NCI-H2227 treated with DMSO at 0.1 percent for 48 hours (cell line): ENCODE results near the gene PKP1.

Experiments used
- DNase-seq: peaks from one replicate; lab custom pipeline; 2025; lab: John Stamatoyannopoulos, UW

PKP1 gene

DNA sequence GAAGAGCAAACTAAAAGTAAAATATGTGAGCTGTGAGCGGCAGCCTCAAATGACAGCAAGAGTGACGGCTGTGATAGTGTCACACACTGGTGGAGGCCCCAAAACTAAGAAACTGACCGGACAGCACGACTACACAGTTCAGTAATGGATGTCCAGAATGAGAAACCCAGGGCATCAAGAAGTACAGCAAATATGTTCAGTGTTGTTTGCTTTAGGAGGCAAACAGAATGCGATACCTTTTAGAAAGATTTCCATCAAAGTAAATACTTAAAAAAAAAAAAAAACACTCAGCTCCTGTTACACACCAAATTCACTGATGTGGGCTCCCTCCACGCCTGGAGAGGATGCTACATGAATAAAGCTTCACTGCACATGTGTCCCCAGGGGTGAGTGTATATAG is 1.1 kb upstream of the PKP1 start:
- no peak for DNase-seq

DNA sequence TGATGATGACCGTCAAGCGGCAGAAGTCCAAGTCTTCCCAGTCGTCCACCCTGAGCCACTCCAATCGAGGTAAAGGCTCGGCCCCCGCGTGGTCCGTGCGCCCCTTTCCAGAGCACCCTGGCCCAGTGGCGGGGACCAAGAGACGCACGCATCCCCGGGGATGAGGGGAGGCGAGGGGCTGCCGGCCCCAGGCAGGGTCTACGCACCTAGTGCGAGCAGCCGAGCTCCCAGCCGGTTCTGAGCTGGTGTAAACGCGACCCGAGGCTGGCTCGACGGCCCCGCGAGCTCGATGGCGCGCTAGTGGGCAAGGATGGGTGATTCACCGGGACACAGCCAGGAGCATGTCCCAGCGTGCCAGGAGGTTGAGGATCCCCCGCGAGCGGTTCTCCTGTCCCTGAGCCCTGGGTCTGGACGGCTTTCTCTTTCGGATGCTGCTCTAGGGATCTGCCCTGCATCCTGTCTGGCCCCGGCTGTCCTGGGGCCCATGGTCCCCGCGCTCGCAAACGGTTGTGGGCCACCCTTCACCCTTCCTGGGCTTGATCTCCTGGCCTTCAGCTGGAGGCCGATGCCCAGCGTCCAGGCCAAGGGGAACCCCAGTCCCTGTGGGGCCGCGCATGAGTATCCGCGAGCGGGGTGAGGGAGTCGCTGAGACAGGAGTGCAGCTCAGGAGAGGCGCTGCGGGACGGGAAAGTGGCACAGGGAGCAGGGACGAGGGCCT is 689 bp downstream of the PKP1 start:
- DNase-seq, result no peak

DNA sequence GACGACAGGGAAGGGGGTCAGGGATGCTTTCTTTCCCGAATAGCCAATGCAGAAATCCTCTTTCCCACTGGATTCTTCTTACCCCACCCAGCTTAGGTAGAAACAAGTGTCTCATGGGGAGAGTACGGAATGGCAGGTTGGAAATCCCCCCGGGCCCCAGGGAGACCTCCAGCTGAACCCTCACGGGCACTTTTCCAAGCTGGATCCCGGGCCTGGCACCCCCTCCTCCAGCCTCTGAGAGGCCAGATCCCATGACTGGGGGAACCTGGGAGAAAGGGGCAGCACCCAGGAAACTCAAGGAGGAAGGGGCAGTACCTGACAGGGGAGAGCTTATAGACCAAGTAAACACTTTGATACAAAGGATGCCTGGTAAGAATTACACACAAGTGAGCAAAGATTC is 1.3 kb downstream of the PKP1 start:
- no peak for DNase-seq

DNA sequence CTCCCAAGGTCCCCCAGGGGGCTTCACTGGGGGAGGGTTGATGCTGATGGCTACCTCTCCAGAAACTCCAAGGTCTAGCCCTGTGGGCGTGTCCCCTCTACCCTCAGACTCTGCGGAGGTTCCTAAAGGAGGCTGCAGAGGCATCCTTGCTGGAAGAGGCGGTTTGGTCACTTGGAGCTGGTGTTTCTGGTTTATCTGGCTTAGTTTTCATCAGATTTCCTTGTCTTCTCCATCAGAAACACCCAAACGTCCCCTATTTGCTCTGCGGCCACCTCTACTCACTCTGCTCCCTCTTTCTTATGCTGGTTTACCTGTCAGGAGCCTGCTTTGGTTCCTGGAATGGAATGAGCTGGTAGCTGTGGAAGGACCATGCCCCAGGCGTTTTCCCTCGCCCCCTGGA is 2.5 kb downstream of the PKP1 start:
- DNase-seq, result no peak

DNA sequence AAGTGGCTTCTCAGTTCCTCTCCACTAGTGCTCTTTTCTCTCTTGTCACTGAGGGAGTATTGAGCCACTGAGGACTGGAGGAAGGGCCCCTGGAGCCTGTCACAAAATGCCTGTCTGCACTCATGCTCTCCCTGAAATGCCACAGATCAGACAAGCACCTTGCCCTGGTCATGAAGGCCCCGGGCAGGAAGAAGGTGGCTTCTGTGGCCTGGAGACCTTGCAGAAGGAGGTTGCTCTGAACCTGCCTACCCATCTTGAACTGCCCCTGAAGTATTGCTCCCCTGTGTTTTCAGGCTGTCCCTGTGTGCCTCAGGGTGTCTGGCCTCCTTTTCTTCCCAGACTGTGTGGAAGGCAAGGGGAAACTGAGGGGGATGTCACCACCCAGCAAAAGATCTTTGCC is 3.1 kb downstream of the PKP1 start:
- no peak for DNase-seq

DNA sequence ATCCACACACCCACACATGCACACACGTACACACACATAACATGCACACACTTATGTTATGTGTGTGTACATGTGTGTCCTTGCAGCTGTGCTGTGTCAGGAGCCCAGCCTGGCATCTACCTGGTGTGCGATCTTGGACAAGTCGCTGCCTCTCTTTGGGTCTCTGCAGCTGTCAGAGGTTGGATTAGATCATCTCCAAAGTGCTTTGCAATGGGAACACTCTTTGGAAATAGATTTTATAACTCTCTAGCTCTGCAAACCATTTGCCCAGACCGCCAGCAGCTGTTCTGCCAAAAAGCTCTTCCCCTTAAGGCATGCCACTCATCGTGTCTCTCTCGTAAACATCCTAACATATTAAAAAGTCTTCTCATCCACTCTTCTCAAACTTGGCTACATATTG is 4.7 kb downstream of the PKP1 start:
- no peak for DNase-seq

DNA sequence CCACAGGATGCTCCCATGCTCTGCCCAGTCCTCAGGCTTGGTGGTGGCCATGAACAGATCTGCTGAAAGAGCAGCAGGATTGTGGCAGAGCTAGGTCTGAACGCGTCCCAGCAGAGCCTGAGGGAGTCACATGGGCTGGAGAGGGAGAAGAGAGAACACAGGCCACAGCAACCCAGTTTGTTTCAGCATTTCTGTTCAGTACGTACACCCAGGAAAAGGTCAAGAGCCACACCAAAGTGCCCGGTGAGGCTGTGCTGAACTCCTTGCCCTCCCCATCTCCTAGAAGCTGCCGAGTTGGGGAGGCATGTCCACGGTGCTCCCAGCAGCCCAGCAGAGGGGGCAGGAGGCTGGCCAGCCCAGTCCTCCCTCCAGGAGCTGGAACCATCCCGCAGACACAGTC is 5.5 kb downstream of the PKP1 start:
- DNase-seq, result no peak

DNA sequence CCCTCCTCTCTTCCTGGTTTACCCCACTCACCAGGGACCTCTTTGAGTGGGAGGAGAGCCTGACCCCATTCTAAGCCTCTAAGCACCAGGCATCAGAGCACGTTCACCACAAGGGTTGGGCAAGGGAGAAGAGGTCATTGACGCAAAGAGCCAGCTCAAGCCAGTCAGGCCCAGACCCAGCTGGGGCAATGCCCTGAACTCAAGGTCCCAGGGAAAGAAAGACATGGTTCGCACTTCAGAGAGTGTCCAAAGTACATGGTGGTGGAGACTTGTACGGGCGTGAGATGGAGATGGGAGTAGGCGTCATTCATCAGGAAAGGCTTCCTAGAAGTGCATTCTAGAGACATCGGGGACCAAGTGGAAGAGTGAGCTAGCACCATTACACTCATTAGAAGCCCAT is 7.2 kb downstream of the PKP1 start:
- no peak for DNase-seq

DNA sequence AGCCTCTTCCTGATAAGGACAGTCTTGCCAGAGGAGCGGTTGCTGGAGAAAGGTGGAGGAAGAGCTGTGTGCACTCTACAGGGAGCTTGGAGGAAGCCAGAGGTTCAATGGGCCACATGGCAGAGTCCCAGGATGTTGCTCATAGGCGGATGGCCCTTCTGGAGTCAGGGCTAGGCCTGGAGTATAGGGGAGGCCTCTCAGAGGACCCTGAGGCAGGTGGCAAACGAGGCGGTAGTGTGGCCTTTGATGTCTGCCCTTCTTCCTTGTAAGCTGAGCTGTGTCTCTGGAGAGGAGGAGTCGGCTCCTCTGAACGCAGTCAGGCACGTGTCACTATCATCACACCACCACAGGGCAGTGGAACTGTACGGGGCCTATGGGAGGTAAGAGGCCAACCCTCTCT is 8.6 kb downstream of the PKP1 start:
- DNase-seq, result no peak

DNA sequence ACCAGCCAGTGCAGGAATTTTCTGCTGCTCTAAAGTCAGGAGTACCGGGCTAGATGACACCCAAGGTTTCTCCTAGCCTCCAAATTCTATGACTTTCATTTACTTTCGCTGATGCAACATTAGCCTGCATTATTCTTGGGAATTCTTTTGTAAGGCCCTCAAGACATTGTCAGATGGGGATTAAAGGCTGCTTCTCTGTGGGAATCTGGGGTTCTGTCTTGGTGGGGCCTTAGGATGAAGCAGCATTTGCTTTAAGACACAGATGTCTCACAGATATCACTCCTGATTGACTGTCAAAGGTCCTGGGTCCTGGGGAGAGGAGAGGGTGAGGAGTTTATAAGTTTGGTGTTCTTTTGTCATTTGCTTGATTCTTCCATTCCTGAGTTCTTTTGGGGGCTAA is 11.6 kb downstream of the PKP1 start:
- no peak for DNase-seq

DNA sequence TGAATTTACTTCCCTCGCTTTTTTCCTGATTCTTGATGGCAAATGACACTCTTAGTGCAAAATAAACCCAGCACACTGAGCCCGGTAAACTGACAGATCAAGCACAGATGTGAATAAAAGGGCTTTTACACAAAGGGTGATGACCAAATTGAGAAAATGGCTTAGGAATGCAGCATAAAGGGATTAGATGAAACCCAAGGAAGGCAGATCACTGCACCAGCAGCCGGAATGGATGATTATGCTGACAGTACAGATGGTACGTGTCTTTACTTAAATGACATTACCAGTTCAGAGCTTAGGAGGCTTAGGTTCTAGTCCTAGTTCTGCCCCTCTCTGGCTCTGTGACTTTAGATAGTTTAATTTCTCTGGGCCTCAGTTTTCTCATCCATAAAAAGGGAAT is 12.0 kb downstream of the PKP1 start:
- no peak for DNase-seq

DNA sequence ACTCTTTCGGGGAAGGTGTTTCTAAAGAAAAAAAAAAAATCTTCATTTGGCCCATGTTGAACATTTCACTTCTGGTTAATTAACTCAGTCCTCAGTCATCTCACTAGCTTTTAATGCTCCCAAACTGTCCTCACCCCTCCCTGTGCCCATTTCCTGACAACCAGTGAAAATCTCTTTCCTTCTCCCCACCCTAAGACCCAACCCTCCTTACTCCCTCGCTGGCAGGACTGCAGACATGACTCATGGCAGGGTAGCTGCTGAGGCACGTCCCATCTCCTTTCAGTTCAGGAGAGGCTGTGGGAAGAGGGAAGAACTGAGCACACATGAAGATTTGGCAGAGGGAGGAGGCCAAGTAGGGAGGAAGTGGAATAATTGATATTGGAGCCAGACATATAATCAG is 12.6 kb downstream of the PKP1 start:
- no peak for DNase-seq

DNA sequence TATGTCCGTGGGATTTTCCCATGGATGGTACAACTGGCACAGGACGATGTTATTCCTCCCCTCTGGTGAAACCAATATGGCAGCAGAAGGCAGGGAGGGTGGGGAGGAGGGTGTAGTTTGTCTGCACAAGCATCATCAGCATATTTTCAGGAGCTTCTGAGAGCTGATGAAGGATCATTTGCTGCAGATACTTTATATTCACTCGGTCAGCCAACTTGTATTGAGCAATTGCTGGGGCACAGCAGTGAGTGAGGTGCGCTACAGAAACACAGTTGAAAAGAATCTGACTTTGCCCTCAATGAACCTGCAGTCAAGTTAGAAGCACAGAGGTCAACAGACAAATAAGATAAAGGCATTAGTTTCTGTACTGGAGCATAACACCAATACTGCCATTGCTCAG is 13.0 kb downstream of the PKP1 start:
- DNase-seq, result no peak

DNA sequence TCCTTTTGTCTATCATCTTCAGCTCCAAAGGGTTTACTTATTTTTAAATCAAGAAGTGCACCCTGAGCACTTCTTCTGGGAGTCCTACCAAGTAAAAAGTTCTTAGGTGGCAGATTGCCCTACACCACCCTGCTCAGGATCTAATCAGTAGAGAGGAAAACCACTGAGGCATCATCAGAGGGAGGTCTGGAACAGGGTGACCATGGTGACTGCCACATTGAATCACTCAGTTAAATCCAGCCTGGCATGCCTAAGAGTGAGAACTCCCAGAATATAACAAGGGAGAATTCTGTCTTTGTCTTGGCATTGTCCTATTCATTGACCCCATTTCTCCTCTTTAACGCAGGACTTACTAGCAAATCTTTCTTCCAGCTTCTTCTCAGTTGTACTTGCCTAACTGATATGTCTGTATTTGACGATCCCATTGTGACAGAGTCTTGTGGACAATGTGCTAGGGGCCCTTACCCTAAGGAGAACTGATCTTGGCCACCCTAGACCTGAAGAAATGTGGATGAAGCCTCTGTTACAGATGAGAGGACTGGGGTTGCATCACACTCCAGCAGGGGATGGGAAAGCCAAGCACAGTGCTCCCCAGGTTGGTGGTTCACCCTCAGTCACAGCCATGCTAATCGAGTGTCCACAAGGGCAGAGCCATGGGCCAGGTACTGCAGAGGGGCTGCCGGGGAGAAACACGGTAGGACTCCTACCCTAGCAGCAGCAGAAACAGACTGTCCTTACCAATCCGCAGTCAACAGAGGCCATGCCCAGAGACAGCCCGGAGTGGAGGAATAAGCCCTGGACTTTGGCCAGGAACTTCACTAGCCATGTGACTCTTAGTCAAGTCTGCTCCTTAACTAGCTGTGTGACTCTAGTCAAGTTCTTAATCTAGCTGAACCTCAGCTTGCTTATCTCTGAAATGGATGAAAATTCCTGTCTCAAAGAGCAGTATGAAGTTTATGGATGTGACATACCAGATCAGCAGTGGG is 15.4 kb downstream of the PKP1 start:
- DNase-seq, result no peak

DNA sequence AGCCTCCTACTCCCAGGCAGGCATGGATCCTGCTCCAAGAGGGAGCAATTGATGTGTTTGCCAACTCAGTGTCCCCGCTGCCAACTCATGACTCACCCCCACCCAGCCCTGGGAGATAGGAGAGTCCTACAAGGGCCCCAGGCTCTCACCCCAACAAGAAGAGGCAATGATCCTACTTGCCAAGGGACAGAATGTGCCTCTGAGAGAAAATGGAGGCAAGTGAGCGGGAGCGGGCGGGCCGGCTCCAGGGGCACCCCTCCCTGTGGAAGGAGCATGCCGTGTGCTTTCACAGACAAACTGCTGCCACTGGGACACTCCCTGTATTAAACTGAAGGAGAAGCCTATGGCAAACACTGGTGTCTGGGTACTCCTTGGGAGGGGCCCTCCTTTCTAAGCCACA is 16.7 kb downstream of the PKP1 start:
- no peak for DNase-seq

DNA sequence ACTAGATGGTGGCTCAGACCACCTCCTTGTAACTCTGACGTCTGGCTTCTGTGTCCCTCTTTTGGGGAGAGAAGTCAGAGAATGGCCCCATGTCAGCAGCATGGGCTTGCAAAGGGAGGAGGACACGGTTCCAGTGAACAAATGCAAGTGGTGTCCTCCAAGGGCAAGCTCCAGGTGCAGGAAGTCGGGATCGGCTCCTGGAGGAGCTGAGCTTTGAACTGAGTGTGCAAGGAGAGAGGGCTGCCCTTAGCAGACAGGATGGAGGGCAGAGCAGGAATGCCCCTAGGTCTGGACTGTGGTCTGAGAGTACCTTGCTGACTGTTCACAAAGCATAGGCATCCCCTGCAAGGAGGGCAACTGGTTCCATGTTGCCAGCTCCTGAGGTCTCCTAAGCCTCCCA is 17.3 kb downstream of the PKP1 start:
- no peak for DNase-seq

DNA sequence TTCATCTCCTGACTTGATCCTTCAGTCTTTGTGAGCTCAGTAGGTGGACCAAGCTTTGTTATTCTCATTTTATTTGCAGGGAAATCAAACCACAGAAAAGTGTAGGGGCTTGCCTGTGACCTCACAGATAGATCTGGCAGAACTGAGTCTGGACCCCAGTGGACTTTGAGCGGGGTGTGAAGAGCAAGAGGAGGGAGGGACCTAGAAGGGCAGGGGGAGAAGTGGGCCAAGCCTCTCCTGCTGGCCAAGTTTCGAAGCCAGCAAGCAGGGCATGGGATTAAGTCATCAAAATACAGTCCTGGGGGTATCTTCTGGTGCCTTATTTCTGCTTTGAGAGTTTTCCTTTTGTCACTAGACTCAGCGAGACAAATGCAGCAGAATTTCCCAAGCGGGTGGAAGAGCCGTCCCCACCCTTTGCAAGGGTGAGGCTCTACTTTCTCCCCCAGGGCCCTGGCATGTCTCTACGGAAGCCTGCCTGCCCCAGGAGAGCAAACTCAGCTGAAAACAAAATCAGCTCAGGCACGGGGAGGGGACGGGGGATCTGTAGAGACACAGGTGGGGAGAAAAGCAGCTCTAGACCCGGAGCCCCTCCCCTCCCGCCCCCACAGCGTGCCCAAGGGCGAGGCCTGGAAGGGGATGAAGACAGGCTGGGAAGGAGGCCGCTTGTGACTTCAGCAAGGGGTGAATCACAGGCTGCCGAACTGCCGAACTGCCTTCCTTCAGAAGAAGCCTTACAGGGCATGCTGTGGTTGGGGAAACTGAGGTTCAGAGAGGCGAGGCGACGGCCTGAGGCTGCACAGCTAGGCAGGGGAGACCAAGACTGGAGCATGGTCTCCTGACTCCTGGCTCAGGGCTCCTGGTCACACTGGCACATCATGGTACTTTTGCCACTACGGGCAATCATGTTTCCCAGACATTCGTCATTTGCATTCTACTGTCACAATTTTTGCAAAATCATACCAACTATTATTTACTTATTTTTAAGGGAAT is 19.2 kb downstream of the PKP1 start:
- DNase-seq, result no peak

DNA sequence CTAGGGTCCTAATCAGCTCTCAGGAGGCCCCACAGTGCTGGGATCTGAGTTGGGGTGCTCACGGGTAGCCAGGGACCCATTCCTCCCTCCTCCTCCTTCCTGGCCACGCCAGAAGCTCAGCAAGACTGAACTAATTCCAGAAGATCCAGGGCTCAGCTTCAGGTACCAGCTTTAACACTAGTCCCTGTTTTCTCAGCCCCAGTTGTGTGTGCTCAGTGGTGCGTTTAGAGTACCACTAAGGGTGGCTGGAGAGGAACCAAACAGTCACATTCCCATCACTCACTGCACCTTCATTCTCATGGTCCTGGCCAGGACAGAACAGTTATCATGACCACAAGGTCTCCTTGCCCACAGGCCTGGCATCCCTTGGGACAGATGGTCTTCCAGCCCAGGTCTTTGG is 20.8 kb downstream of the PKP1 start:
- no peak for DNase-seq

DNA sequence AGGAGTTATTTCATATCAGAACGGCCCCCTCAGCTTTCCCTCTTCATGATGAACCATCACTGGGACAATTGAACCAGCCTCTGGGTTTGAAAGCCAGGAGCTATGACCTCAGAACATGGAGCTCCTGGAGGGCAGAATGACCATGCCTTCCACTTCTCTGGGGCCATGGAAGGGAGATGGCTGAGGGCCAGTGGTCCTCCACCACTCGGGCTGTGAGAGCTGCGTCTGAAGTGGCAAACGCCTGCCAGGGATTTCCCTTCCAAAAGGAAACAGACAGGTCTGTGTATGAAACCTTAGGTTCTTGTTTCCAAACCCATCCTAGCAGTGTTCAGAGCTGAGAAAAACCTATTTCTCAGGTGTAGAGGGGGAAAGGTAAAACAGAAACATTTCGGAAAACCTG is 22.5 kb downstream of the PKP1 start:
- no peak for DNase-seq

DNA sequence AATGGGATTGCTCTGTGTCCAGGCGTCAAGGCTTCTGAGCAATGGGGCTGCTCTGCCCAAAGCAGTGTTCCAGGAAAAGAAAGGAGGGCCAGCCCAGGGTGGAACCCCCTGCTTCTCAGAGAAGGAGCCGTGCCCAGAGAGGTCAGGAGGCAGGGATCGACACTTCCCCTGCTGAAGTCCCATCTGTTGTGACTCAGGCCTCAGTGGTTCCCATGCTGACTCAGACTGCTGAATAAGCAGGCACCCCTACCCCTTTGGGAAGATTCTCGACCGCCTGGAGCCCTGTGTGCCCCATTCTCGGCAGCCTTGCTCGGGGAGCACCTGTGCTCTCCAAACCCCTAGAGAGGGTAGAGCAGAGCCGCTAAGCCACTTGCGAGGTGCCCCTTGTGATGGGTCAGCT is 23.9 kb downstream of the PKP1 start:
- no peak for DNase-seq

DNA sequence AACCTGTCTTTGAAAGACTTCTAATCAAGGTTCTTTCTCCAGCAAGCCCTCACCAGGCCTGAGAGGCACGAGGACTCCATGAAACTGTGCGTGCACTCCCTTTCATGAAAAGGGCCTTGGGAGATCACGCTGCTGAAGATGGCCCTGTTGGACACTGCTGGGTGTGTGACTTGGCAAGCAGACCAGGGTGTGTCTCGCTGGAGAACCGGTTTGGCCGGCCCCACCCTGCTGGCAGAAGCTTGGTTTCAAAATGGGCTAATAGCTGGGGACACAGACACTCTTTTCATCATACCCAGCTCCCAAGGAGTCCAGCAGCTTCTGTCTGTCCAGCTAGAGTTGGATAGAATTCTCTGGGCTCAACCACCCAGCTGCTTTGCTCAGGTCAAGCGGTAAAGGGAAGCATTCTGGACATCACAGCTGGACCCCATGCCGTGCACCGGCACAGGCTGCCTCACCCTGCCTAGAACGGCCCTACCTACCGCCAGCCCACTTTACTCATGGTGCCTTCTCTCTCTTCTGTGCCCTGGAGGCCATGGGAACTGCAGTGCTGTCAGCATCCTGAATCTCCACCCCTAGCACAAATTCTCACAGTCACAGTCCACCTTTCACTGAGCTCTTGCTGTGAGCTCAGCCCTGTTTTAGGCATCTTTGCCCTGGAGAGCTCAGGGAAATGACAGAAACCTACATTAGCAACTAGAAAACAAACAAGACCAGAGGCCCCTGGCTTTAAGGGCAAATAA is 24.6 kb downstream of the PKP1 start:
- no peak for DNase-seq

DNA sequence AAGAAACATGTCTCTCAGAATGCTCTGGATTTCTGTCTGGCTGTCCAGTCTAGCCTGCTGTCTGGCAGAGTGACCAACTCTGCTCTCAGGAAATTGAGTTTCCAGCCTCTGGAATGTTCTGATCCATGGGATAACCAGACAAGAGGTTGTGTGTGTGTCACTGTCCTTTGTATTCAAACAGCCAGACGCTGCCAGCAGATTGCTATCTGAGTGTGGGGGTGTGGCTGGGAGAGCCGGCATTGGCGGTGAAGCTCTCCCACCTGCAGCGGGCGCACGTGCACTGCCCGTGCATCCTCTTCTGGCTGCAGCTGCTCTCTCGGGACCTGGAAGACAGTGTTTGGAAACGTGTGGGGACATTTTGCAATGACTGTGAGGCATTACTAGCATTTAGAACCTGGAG is 26.1 kb downstream of the PKP1 start:
- DNase-seq, result peak; percentile 61
